Panc1 (cell line): ENCODE results near the gene CNNM1.

Source experiments
- POLR2AphosphoS5 ChIP-seq: IDR thresholded peaks from 2 replicates; pipeline ENCODE4 v1.6.1; 2012; ENCODE audit warnings: mild to moderate bottlenecking, low read depth, low read length, moderate library complexity
- SIN3A ChIP-seq: IDR thresholded peaks from 2 replicates; pipeline ENCODE4 v1.6.1; 2012; ENCODE audit warnings: low read depth, mild to moderate bottlenecking, low read length, moderate library complexity, borderline replicate concordance; ENCODE audit not compliant: insufficient read depth
- TF ChIP-seq, protein P1 (sequence below): fragments of 450-650 bp; IDR thresholded peaks from 2 replicates; pipeline ENCODE4 v1.5.1; 2017; ENCODE audit warnings: mild to moderate bottlenecking
- TF ChIP-seq, protein P2 (sequence below), 2 experiments: IDR thresholded peaks; 2 replicates each; pipeline ENCODE4 v1.6.1; 2011 to 2012; ENCODE audit warnings: low read depth in 2 of 2, control low read depth in 1 of 2, low read length in 1 of 2, mild to moderate bottlenecking in 1 of 2, moderate library complexity in 1 of 2; ENCODE audit not compliant: insufficient read depth in 1 of 2

DNA sequence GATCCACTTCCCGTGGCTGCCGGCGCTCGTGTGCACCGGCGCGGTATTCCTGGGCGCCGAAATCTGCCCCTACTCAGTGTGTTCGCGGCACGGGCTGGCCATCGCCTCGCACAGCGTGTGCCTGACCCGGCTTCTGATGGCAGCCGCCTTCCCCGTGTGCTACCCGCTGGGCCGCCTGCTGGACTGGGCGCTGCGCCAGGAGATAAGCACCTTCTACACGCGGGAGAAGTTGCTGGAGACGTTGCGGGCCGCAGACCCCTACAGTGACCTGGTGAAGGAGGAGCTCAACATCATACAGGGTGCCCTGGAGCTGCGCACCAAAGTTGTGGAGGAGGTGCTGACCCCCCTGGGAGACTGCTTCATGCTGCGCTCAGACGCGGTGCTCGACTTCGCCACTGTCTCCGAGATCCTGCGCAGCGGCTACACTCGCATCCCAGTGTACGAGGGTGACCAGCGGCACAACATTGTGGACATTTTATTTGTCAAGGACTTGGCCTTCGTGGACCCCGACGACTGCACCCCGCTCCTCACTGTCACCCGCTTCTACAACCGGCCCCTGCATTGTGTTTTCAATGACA, 1.3 kb downstream of the CNNM1 start:
- TF ChIP-seq, protein P1, sequence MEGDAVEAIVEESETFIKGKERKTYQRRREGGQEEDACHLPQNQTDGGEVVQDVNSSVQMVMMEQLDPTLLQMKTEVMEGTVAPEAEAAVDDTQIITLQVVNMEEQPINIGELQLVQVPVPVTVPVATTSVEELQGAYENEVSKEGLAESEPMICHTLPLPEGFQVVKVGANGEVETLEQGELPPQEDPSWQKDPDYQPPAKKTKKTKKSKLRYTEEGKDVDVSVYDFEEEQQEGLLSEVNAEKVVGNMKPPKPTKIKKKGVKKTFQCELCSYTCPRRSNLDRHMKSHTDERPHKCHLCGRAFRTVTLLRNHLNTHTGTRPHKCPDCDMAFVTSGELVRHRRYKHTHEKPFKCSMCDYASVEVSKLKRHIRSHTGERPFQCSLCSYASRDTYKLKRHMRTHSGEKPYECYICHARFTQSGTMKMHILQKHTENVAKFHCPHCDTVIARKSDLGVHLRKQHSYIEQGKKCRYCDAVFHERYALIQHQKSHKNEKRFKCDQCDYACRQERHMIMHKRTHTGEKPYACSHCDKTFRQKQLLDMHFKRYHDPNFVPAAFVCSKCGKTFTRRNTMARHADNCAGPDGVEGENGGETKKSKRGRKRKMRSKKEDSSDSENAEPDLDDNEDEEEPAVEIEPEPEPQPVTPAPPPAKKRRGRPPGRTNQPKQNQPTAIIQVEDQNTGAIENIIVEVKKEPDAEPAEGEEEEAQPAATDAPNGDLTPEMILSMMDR, result no peak
- TF ChIP-seq, protein P2, sequence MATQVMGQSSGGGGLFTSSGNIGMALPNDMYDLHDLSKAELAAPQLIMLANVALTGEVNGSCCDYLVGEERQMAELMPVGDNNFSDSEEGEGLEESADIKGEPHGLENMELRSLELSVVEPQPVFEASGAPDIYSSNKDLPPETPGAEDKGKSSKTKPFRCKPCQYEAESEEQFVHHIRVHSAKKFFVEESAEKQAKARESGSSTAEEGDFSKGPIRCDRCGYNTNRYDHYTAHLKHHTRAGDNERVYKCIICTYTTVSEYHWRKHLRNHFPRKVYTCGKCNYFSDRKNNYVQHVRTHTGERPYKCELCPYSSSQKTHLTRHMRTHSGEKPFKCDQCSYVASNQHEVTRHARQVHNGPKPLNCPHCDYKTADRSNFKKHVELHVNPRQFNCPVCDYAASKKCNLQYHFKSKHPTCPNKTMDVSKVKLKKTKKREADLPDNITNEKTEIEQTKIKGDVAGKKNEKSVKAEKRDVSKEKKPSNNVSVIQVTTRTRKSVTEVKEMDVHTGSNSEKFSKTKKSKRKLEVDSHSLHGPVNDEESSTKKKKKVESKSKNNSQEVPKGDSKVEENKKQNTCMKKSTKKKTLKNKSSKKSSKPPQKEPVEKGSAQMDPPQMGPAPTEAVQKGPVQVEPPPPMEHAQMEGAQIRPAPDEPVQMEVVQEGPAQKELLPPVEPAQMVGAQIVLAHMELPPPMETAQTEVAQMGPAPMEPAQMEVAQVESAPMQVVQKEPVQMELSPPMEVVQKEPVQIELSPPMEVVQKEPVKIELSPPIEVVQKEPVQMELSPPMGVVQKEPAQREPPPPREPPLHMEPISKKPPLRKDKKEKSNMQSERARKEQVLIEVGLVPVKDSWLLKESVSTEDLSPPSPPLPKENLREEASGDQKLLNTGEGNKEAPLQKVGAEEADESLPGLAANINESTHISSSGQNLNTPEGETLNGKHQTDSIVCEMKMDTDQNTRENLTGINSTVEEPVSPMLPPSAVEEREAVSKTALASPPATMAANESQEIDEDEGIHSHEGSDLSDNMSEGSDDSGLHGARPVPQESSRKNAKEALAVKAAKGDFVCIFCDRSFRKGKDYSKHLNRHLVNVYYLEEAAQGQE (IDR thresholded peaks at IDR 0.05; ENCODE audit: insufficient read depth in 1 of 2, low read depth in 2 of 2, low read length in 1 of 2), result no peak; a peak in 2 of 4 replicates
- TF ChIP-seq POLR2AphosphoS5 (no peak), SIN3A (no peak)
